Measurements from ENCODE around the gene CEP85. TPM values are rescaled to one million over a fixed set of nuclear protein-coding genes. Genes with fewer than 3 reads are reported as not detected.
"Not testable (repeated sequence)": the region's sequence is repeated elsewhere in the genome, so short reads cannot be mapped to it uniquely, and the experiment has no call there.

CEP85 gene
- total RNA-seq, 6 experiments from 2014 or later: 4.9 to 8.6 (median 8.4) TPM

DNA sequence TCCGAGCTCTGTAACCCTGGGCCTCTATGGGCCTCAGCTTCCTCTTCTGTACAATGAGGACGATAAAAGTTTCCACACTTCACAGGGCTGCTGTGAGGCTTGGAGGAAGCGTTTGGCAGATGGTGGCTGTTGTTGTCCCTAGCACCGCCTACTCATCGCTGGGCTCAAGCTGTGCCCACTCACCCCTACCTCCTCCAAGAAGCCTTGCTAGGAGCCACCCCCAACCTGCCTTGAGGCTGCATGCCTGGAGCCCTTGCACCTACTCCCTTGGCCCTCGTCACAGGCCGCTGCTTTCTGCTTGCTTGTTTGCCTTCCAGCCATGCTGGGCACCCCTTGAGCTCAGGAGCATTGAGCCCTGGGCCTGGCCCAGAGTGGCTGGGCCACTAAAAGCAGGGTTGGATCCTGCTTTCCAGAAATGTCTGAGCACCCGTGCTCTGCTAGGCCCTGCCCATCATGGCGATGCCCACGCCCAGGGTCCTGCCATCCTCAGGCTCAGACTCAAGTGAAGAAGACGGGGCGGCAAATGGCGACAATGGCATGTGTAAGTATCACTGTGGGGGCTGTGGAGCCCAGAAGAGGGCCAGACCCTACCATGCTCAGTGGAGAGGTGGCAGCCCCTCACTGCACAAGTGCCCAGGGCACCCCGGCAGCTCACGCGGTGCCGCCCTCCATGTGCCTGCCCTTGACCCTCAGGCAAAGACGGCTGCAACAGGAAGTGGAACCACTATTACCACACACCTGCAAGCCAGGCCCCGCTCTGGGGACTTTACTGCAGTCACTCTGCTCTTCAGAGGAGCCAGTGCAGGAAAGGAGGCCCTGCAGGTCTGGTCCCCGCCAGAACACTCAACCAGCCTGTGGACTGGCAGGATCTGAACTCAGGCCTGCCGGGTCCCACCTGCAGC lies 55.4 kb downstream of the CEP85 start:
- Mint-ChIP-seq H3K27ac (no peak overlapping the region), H3K27me3 (ENCODE audit: insufficient read depth) (peaks cover 2% of the 10 kb centered on the region), H3K9me3 (no peaks in the 10 kb centered on the region), H3K4me3 (no peak overlapping the region), H3K36me3 (ENCODE audit: low read depth) (no peaks in the 10 kb centered on the region), H3K4me1 (ENCODE audit: low read depth) (peaks cover 35% of the 10 kb centered on the region)
- no peak for TF ChIP-seq CTCF (IDR thresholded peaks at IDR 0.05)
- DNase-seq: no peak

DNA sequence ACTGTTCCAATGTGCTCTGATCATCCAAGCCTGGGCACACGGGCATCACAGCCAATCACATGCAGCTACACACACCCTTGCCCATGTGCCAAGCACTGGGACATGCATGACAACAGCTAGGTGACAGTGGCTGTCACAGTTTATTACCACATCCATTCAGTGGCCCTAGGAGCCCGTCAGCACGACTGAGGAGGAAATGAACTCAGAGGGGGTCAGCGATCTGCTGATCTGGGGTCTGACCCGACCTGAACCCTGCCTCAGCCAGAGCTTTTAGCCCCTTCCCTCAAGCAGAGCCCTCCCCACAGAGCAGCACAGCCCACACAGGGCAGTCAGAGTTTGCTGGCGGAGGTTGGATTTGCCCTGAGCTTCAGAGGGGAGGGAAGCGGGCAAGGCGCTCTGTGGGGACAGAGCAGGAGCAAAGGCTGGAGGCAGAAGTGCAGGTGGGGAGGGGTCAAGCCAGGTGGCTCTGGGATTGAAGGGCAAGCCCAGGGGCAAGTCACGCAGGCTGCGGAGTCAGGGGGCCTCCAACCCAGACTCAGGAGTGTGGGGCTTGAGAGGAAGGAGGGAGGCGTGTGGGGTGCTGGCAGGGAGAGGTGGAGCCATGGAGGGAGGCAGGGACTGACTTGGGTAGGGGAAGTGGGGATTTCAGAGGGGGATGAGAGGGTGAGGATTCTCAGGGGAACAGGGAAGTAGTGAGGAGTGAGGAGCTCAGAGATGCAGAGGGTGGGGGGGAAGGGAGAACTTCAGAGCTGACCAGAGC lies 56.3 kb downstream of the CEP85 start:
- no peak overlapping the region for H3K4me3 Mint-ChIP-seq

GRCh38 chr1:26290882-26291261 lies 56.9 kb downstream of the CEP85 start:
- Mint-ChIP-seq H3K9me3 (no peaks in the 10 kb centered on the region), H3K4me3 (no peak overlapping the region), H3K36me3 (ENCODE audit: low read depth) (no peaks in the 10 kb centered on the region), H3K4me1 (ENCODE audit: low read depth) (peaks cover 25% of the 10 kb centered on the region), H3K27me3 (ENCODE audit: insufficient read depth) (peaks cover 2% of the 10 kb centered on the region), H3K27ac (no peak overlapping the region)
- no peak for TF ChIP-seq CTCF (IDR thresholded peaks at IDR 0.05)
- DNase-seq: no peak

More for the DNA sequence above, 56.3 kb downstream of the CEP85 start:
- H3K36me3 Mint-ChIP-seq (ENCODE audit: low read depth): no peaks in the 10 kb centered on the region
- DNase-seq: no peak
- no peak overlapping the region for H3K27ac Mint-ChIP-seq
- no peaks in the 10 kb centered on the region for H3K9me3 Mint-ChIP-seq
- peaks cover 26% of the 10 kb centered on the region for H3K4me1 Mint-ChIP-seq (ENCODE audit: low read depth)
- TF ChIP-seq CTCF (IDR thresholded peaks at IDR 0.05): no peak
- H3K27me3 Mint-ChIP-seq (ENCODE audit: insufficient read depth): peaks cover 2% of the 10 kb centered on the region

- peaks cover 25% of the 10 kb centered on the region for H3K4me1 Mint-ChIP-seq (ENCODE audit: low read depth)
- no peak for DNase-seq
- H3K27ac Mint-ChIP-seq: no peak overlapping the region
- no peaks in the 10 kb centered on the region for H3K36me3 Mint-ChIP-seq (ENCODE audit: low read depth)
- TF ChIP-seq CTCF (IDR thresholded peaks at IDR 0.05): no peak
- H3K4me3 Mint-ChIP-seq: no peak overlapping the region
- peaks cover 2% of the 10 kb centered on the region for H3K27me3 Mint-ChIP-seq (ENCODE audit: insufficient read depth)
- H3K9me3 Mint-ChIP-seq: no peaks in the 10 kb centered on the region
These were observed 57.4 kb downstream of the CEP85 start for GRCh38 chr1:26291433-26291832.

DNA sequence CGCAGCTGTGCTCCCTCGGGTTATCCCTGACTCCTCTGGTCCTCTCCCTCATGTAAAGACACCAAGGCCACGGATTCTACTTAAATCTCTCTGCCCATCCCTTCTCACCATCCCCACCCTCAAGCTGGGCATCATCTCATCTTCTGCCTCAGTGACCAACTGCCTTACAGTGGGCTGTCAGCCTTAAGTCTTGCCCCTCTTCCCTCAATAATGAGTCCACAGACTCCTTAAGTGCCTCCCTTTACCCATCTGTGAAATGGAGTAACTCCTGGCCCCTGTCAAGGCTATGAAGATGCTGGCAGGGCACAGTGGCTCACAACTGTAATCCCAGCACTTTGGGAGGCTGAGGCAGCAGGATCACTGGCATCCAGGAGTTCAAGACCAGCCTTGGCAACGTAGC lies 57.9 kb downstream of the CEP85 start:
- no peaks in the 10 kb centered on the region for H3K9me3 Mint-ChIP-seq
- TF ChIP-seq CTCF (IDR thresholded peaks at IDR 0.05): no peak
- no peaks in the 10 kb centered on the region for H3K36me3 Mint-ChIP-seq (ENCODE audit: low read depth)
- no peak overlapping the region for H3K4me3 Mint-ChIP-seq
- DNase-seq: no peak
- H3K4me1 Mint-ChIP-seq (ENCODE audit: low read depth): peaks cover 23% of the 10 kb centered on the region
- peaks cover 2% of the 10 kb centered on the region for H3K27me3 Mint-ChIP-seq (ENCODE audit: insufficient read depth)
- no peak overlapping the region; the same call in 1 of the 2 replicates for H3K27ac Mint-ChIP-seq

DNA sequence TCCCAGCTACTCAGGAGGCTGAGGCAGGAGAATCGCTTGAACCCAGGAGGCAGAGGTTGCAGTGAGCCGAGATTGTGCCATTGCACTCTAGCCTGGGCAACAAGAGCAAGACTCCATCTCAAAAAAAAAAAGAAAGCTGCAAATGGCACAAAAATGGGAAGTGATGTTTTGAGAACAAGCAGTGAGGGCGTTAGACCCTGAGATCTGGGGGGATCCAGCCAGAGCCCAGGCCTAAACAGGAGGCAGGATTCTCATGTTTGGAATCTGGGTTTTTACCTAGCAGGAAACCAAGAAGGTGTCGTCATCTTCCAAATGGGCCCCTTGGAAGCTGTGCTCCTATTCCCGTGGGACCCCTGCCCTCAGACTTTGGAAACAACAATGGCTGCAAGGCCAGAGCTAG lies 58.7 kb downstream of the CEP85 start:
- not testable (repeated sequence) for H3K4me3 Mint-ChIP-seq; H3K9me3 Mint-ChIP-seq; H3K27me3 Mint-ChIP-seq (ENCODE audit: insufficient read depth)

More for the DNA sequence above, 58.7 kb downstream of the CEP85 start:
- DNase-seq; H3K27ac Mint-ChIP-seq; H3K36me3 Mint-ChIP-seq (ENCODE audit: low read depth): not testable (repeated sequence)
- H3K4me1 Mint-ChIP-seq (ENCODE audit: low read depth): peaks cover 15% of the 10 kb centered on the region
